K562 (cell line): ENCODE data around the gene DGCR8. TPM values are rescaled to one million over a fixed set of nuclear protein-coding genes. Genes with fewer than 3 reads are reported as not detected.

Experiments used
- KLF13 ChIP-seq: fragments of 450-650 bp; IDR thresholded peaks from 2 replicates; pipeline ENCODE4 v1.6.1; 2016; ENCODE audit warnings: missing genetic modification characterization, low read depth, mild to moderate bottlenecking, missing compliant biosample characterization, moderate library complexity, borderline replicate concordance
- NR4A1 ChIP-seq, 2 experiments: fragments of 250-450 bp in 1 of 2; fragments of 450-650 bp in 1 of 2; sonication (Bioruptor Pico) in 1 of 2; IDR thresholded peaks; 2 replicates each; pipeline versions ENCODE4 v1.4.0 to v1.6.1; 2016 to 2020; ENCODE audit warnings: mild to moderate bottlenecking in 2 of 2, missing compliant biosample characterization in 1 of 2, missing genetic modification characterization in 1 of 2, moderate library complexity in 1 of 2
- PRPF4 ChIP-seq: fragments of 200-400 bp; formaldehyde crosslinking; IDR thresholded peaks from one replicate; pipeline ENCODE4 v1.6.1; 2017; ENCODE audit warnings: low read length, low read depth, mild to moderate bottlenecking; ENCODE audit not compliant: insufficient read depth, poor library complexity, severe bottlenecking
- TCFL5 ChIP-seq: fragments of 250-450 bp; sonication (Bioruptor Pico); conservative IDR thresholded peaks from 2 replicates; pipeline ENCODE4 v1.6.1; 2021; ENCODE audit warnings: mild to moderate bottlenecking, moderate library complexity, matching md5 sums
- THRB ChIP-seq: fragments of 450-650 bp; formaldehyde crosslinking; conservative IDR thresholded peaks from 2 replicates; pipeline ENCODE4 v1.4.0; 2022; ENCODE audit warnings: mild to moderate bottlenecking, missing genetic modification characterization
- ZC3H8 ChIP-seq: fragments of 450-650 bp; IDR thresholded peaks from 2 replicates; pipeline ENCODE4 v1.6.1; 2017
- ZNF23 ChIP-seq: fragments of 250-450 bp; sonication (Bioruptor Pico); IDR thresholded peaks from 2 replicates; pipeline ENCODE4 v1.4.0; 2020; ENCODE audit warnings: mild to moderate bottlenecking
- ZNF24 ChIP-seq: fragments of 450-650 bp; IDR thresholded peaks from 2 replicates; pipeline ENCODE4 v1.6.1; 2016
- polyA plus RNA-seq, 8 experiments: library from polyadenylated mRNA; depleted of rRNA in 4 of 8; stranded (reverse) in 5 of 8; unstranded in 3 of 8; fragments of >200 nt; fragmentation: Nextera tagmentation in 2 of 8; fragmentation: Illumina TruSeq in 1 of 8; extraction: Ambion mirVana in 2 of 8; extraction: Trizol in 1 of 8; gene quantifications; 2 replicates each; pipeline versions ENCODE4 v1.2.1 to v1.2.3, GENCODE V29; 2011 to 2014; ENCODE audit warnings: inconsistent platforms in 1 of 8, missing spikeins in 1 of 8
- total RNA-seq, 7 experiments: library from RNA; depleted of rRNA in 6 of 7; stranded (reverse); fragments of >200 nt in 6 of 7; fragmentation: Illumina TruSeq in 2 of 7; extraction: Trizol in 2 of 7; gene quantifications; 2 replicates each; pipeline versions ENCODE4 v1.2.1 to v1.2.3, GENCODE V29; 2011 to 2021; ENCODE audit warnings: low replicate concordance in 1 of 7
- TF ChIP-seq, protein P1 (sequence below): fragments of 450-650 bp; IDR thresholded peaks from 2 replicates; pipeline ENCODE4 v1.6.1; 2016; ENCODE audit warnings: mild to moderate bottlenecking, moderate library complexity

DGCR8 gene
- total and polyA plus RNA-seq, 9 of the 15 experiments (the other 6 are each of a cell fraction or from before 2014, with no cell fraction given) = 5.9 to 144 (median 80.1) TPM

DNA sequence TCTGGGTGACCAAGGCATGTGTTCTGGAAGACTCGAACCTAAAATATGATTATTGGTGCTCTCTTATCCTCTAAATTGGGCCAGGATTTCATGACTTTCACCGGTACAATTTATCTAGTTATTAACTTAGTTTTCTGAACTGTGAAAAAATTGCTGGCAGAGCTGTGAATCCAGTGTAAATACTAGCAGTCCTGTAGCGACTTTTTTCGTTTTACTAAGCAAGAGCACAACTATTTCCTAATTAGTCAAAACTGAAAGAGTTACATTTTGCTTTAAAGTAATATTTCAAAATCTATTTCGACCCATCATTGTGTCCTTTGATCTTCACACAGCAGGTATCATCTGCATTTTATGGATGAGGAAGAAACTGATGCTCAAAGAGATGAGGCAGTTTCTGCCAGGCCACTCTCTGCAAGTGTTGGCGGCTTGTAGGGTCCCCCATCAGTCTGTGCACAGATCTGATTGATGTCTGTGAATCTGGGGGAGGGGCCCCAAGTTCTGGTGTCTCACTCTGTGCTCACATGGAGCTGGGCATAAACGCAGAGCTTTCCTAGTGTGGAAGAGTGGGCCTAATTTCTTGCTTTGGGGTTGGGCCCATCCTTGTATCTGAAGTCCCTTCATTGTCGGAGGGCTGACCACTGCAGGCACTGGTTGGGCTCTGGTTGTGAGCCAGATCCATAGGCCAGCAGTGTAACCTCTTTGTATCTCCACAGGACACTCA is 38.4 kb downstream of the DGCR8 start (continued):
- TF ChIP-seq, protein P1, sequence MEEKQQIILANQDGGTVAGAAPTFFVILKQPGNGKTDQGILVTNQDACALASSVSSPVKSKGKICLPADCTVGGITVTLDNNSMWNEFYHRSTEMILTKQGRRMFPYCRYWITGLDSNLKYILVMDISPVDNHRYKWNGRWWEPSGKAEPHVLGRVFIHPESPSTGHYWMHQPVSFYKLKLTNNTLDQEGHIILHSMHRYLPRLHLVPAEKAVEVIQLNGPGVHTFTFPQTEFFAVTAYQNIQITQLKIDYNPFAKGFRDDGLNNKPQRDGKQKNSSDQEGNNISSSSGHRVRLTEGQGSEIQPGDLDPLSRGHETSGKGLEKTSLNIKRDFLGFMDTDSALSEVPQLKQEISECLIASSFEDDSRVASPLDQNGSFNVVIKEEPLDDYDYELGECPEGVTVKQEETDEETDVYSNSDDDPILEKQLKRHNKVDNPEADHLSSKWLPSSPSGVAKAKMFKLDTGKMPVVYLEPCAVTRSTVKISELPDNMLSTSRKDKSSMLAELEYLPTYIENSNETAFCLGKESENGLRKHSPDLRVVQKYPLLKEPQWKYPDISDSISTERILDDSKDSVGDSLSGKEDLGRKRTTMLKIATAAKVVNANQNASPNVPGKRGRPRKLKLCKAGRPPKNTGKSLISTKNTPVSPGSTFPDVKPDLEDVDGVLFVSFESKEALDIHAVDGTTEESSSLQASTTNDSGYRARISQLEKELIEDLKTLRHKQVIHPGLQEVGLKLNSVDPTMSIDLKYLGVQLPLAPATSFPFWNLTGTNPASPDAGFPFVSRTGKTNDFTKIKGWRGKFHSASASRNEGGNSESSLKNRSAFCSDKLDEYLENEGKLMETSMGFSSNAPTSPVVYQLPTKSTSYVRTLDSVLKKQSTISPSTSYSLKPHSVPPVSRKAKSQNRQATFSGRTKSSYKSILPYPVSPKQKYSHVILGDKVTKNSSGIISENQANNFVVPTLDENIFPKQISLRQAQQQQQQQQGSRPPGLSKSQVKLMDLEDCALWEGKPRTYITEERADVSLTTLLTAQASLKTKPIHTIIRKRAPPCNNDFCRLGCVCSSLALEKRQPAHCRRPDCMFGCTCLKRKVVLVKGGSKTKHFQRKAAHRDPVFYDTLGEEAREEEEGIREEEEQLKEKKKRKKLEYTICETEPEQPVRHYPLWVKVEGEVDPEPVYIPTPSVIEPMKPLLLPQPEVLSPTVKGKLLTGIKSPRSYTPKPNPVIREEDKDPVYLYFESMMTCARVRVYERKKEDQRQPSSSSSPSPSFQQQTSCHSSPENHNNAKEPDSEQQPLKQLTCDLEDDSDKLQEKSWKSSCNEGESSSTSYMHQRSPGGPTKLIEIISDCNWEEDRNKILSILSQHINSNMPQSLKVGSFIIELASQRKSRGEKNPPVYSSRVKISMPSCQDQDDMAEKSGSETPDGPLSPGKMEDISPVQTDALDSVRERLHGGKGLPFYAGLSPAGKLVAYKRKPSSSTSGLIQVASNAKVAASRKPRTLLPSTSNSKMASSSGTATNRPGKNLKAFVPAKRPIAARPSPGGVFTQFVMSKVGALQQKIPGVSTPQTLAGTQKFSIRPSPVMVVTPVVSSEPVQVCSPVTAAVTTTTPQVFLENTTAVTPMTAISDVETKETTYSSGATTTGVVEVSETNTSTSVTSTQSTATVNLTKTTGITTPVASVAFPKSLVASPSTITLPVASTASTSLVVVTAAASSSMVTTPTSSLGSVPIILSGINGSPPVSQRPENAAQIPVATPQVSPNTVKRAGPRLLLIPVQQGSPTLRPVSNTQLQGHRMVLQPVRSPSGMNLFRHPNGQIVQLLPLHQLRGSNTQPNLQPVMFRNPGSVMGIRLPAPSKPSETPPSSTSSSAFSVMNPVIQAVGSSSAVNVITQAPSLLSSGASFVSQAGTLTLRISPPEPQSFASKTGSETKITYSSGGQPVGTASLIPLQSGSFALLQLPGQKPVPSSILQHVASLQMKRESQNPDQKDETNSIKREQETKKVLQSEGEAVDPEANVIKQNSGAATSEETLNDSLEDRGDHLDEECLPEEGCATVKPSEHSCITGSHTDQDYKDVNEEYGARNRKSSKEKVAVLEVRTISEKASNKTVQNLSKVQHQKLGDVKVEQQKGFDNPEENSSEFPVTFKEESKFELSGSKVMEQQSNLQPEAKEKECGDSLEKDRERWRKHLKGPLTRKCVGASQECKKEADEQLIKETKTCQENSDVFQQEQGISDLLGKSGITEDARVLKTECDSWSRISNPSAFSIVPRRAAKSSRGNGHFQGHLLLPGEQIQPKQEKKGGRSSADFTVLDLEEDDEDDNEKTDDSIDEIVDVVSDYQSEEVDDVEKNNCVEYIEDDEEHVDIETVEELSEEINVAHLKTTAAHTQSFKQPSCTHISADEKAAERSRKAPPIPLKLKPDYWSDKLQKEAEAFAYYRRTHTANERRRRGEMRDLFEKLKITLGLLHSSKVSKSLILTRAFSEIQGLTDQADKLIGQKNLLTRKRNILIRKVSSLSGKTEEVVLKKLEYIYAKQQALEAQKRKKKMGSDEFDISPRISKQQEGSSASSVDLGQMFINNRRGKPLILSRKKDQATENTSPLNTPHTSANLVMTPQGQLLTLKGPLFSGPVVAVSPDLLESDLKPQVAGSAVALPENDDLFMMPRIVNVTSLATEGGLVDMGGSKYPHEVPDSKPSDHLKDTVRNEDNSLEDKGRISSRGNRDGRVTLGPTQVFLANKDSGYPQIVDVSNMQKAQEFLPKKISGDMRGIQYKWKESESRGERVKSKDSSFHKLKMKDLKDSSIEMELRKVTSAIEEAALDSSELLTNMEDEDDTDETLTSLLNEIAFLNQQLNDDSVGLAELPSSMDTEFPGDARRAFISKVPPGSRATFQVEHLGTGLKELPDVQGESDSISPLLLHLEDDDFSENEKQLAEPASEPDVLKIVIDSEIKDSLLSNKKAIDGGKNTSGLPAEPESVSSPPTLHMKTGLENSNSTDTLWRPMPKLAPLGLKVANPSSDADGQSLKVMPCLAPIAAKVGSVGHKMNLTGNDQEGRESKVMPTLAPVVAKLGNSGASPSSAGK = no peak
- TF ChIP-seq TCFL5 = 0 out of 2 replicates have a peak, but pooled peaks have one; percentile 5
- 0 out of 2 replicates have a peak, but pooled peaks have one; percentile 12 for TF ChIP-seq THRB
- TF ChIP-seq NR4A1 (CRISPR knock-in tag; IDR thresholded peaks at IDR 0.05) = peak; percentile 48; the same call in 1 of the 2 replicates
- TF ChIP-seq NR4A1 (tag; IDR thresholded peaks at IDR 0.05) = no peak
- TF ChIP-seq PRPF4 = no peak
- peak; percentile 60; the same call in 1 of the 2 replicates for TF ChIP-seq KLF13 (tag)
- TF ChIP-seq ZNF23 (CRISPR knock-in tag) = peak; percentile 32; the same call in 1 of the 2 replicates
- TF ChIP-seq ZC3H8 = peak; percentile 82; the same call in 1 of the 2 replicates
- no peak for TF ChIP-seq ZNF24
